Kidney (tissue), 14 donors: ENCODE data around the gene CEMIP. TPM values are rescaled to one million over a fixed set of nuclear protein-coding genes. Genes with fewer than 3 reads are reported as not detected.

ENCODE experiments used
- DNase-seq, 5 donors: peaks; one replicate each; pipeline ENCODE4 v3.0.0-alpha.2; 2013 to 2020
- FAIRE-seq: peaks from 2 replicates; lab custom pipeline; 2012; peaks lifted over from hg19 to GRCh38; lab: Jason Lieb, UNC
- H3K27ac ChIP-seq, 2 donors: one replicate each; pipeline ENCODE4 v1.7.0; 2013; ENCODE audit warnings: low read depth in 2 of 2, low read length in 2 of 2, inconsistent platforms in 1 of 2
- H3K27me3 ChIP-seq: one replicate; pipeline ENCODE4 v1.7.1; 2013; ENCODE audit warnings: low read length, inconsistent platforms; ENCODE audit not compliant: control insufficient read depth, insufficient read depth
- H3K36me3 ChIP-seq, 3 donors: one replicate each; pipeline versions ENCODE4 v1.7.0 to v1.7.1; 2013; ENCODE audit warnings: low read length in 3 of 3, control low read depth in 1 of 3, inconsistent platforms in 1 of 3; ENCODE audit not compliant: insufficient read depth in 3 of 3, control insufficient read depth in 2 of 3
- H3K4me1 ChIP-seq, 3 donors: one replicate each; pipeline versions ENCODE4 v1.7.0 to v1.7.1; 2013; ENCODE audit warnings: low read length in 3 of 3, inconsistent platforms in 1 of 3, low read depth in 1 of 3; ENCODE audit not compliant: control insufficient read depth in 2 of 3, insufficient read depth in 2 of 3
- H3K4me3 ChIP-seq, 3 donors: one replicate each; pipeline versions ENCODE4 v1.7.0 to v1.8.1; 2013; ENCODE audit warnings: low read length in 3 of 3, control low read depth in 1 of 3, inconsistent platforms in 1 of 3
- H3K9ac ChIP-seq, 3 donors: one replicate each; pipeline versions ENCODE4 v1.7.0 to v1.7.1; 2013; ENCODE audit warnings: low read length in 3 of 3, control low read depth in 1 of 3, inconsistent platforms in 1 of 3
- H3K9me3 ChIP-seq, 3 donors: one replicate each; pipeline versions ENCODE4 v1.7.0 to v1.7.1; 2013; ENCODE audit warnings: low read length in 3 of 3, control low read depth in 1 of 3, inconsistent platforms in 1 of 3; ENCODE audit not compliant: control insufficient read depth in 2 of 3, insufficient read depth in 1 of 3
- intact Hi-C: fragments of 100-400 bp; cut with DNase I; formaldehyde crosslinking; loops from one replicate; pipeline ENCODE4 v1.11.1; 2022
- polyA plus RNA-seq: library from polyadenylated mRNA; stranded (reverse); fragments of 350-450 nt; fragmentation: Illumina TruSeq; extraction: RNeasy Lipid Tissue Mini Kit (QIAGEN cat#74804); gene quantifications from one replicate; pipeline ENCODE4 v1.2.3, GENCODE V29; 2014; ENCODE audit warnings: low read depth, low replicate concordance; ENCODE audit not compliant: insufficient read depth
- total RNA-seq: library from RNA; stranded (reverse); fragmentation: NEBNext Ultra II Directional; extraction: Animal tissue kit (Norgen Biotek cat#: 25700); gene quantifications from one replicate; pipeline ENCODE4 v1.2.1, GENCODE V29; 2021
- TF ChIP-seq, protein P1 (sequence below): IDR thresholded peaks from 3 replicates; pipeline ENCODE4 v1.5.1; 2012; ENCODE audit warnings: mild to moderate bottlenecking, moderate library complexity, borderline replicate concordance; ENCODE audit not compliant: insufficient read depth; ENCODE audit errors: extremely low read depth
- donor health status: control.
- donor health status: control.
- donor health status: control.
- donor health status: control.
- donor health status: control.
- donor health status: DM: yes; HTN: yes; CAD: no.
- donor health status: Normal renal cell carcinoma (clear cell type).

CEMIP gene
- total and polyA plus RNA-seq, 2 donors from 2014 or later: 0.11 to 0.57 TPM

DNA sequence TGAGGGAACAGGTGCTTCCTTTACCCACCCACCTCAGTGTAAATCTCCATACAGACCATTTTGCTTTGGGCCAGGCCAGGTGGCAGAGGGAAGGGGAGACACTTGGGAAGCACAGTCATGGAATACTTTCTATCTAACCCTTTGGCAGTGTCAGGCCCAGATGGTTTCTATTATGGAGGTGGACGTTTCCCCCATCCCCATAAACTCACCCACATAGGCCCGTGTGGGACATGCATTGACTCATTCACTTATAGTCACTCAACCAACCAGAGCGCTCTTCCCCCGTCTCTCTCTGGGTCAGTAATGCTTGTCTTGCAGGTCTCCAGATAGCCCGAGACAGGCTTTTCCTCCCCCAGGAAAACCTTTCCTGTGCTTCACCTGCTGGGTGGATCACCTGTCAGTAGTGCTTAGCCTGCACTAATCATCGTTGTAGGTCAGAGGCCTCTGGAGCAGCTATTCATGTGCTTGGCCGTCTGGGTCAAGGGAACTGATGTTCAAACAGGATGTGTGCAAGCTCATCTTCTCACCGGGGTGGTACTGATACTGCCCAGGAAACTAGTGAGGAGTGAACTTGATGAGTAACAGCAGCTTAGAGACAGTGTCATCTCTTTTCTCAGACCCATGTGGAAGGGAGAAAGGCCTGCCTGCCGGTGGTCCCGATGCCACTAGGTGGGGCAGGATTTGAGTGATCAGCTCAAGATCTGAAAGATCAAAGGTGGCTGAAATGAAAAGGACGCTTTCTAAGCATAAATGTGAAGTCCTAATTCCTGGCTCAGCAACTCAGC is 67.1 kb downstream of the CEMIP start:
- Histone ChIP-seq H3K36me3 (no peaks in the 10 kb centered on the region), H3K9ac (no peak overlapping the region), H3K27ac (no peak overlapping the region), H3K4me3 (no peak overlapping the region), H3K4me1 (no peaks in the 10 kb centered on the region), H3K9me3 (no peaks in the 10 kb centered on the region), H3K27me3 (no peaks in the 10 kb centered on the region)
- FAIRE-seq: no peak
- no peak for DNase-seq
- intact Hi-C loops: no loop called here
- TF ChIP-seq, protein P1, sequence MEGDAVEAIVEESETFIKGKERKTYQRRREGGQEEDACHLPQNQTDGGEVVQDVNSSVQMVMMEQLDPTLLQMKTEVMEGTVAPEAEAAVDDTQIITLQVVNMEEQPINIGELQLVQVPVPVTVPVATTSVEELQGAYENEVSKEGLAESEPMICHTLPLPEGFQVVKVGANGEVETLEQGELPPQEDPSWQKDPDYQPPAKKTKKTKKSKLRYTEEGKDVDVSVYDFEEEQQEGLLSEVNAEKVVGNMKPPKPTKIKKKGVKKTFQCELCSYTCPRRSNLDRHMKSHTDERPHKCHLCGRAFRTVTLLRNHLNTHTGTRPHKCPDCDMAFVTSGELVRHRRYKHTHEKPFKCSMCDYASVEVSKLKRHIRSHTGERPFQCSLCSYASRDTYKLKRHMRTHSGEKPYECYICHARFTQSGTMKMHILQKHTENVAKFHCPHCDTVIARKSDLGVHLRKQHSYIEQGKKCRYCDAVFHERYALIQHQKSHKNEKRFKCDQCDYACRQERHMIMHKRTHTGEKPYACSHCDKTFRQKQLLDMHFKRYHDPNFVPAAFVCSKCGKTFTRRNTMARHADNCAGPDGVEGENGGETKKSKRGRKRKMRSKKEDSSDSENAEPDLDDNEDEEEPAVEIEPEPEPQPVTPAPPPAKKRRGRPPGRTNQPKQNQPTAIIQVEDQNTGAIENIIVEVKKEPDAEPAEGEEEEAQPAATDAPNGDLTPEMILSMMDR: no peak

DNA sequence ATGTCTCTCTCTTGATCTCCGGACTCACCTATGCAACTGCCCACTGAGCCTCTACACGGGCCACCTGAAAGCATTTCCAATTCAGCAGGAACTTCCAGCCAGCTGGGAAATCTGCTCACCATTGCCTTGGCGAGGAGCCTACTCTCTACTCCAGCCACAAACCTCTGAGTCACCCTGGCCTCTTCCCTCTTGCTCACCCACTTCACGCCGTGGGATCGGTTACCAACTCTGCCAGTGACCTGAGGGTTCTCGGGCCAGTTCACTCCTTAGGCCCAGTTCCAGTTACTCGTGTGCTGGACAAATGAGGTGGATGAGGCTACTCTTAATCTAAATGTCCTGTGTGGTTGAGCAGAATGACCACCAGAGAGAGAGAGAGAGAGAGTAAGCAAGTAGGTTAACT is 70.1 kb downstream of the CEMIP start:
- TF ChIP-seq, protein P1: no peak
- Histone ChIP-seq H3K36me3 (no peaks in the 10 kb centered on the region), H3K9ac (no peak overlapping the region), H3K4me1 (no peaks in the 10 kb centered on the region), H3K27me3 (no peaks in the 10 kb centered on the region), H3K27ac (no peak overlapping the region), H3K9me3 (no peaks in the 10 kb centered on the region), H3K4me3 (no peak overlapping the region)
- FAIRE-seq (no peak), DNase-seq (peak in 1 of 5 donors; percentile 72)
- intact Hi-C loops: no loop called here

DNA sequence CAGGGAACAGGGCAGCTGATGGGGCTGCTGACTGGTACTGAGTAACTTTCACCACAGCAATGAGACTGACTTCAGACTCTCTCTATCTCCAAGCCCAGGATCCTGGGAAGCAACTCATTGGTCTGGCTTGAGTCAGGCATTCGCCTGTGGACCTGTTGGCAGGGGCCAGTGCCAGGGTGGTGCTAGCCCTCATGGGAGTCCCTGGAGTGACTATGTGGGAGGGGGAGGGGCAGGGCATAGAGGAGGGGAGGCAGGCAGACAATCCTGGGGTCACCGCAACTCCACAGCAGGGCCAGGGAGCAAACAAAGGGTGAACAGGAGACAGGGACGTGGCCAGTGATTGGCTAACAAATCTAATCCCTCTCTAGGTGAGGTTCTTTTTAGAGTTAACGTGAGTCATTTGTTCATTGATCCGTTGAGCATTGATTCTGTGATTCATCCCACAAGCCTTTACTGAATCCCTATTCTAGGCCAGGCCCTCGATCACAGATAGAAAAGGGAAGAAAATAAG is 71.8 kb downstream of the CEMIP start:
- intact Hi-C loops: no loop called here
- Histone ChIP-seq H3K27ac (no peak overlapping the region), H3K4me3 (no peak overlapping the region), H3K9ac (no peak overlapping the region), H3K27me3 (no peaks in the 10 kb centered on the region), H3K9me3 (no peaks in the 10 kb centered on the region), H3K36me3 (no peaks in the 10 kb centered on the region), H3K4me1 (no peaks in the 10 kb centered on the region)
- FAIRE-seq (no peak), DNase-seq (peak in 1 of 5 donors; percentile 53)
- TF ChIP-seq, protein P1: no peak
